ENCODE measurements around the gene ZNF766.
"Not testable (repeated sequence)": the region's sequence is repeated elsewhere in the genome, so short reads cannot be mapped to it uniquely, and the experiment has no call there.

Gene ZNF766

GRCh38 chr19:52277471-52277870, 8.1 kb downstream of the ZNF766 start:
- no peak for DNase-seq

- DNase-seq = no peak
Observed at GRCh38 chr19:52286256-52286655, 16.9 kb downstream of the ZNF766 start.

- DNase-seq = no peak
Observed at GRCh38 chr19:52291781-52292180, 22.4 kb downstream of the ZNF766 start.

DNA sequence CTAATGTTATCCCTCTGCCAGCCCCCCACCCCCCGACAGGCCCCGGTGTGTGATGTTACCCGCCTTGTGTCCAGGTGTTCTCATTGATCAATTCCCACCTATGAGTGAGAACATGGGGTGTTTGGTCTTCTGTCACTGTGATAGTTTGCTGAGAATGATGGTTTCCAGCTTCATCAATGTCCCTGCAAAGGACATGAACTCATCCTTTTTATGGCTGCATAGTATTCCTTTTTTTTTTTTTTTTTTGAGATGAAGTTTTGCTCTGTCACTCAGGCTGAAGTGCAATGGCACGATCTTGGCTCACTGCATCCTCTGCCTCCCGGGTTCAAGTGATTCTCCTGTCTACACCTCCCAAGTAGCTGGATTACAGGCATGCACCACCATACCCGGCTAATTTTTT, 23.6 kb downstream of the ZNF766 start:
- not testable (repeated sequence) for DNase-seq

DNA sequence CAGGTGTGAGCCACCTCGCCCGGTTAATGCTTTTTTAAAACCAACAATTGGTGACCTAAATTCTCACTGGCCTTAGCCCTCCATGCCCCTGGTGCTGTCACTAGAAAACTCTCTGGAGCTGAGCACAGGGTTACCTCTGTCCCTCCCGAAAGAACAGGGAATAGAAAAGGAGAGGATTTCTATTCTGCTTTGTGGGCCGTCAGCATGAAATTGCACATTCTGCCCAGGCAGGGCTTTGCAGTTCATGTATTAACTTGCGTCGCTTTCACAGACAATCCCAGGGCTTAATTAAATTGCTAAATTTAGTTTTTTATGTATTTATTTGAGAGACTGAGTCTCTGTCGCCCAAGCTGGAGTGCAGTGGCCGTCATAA, 27.0 kb downstream of the ZNF766 start:
- DNase-seq = no peak

- DNase-seq = peak; percentile 86
Observed at GRCh38 chr19:52296773-52297600, 27.6 kb downstream of the ZNF766 start, which contains the start of gene ZNF480. TSS of gene ZNF480 (plus strand) at chr19:52297169. CDS start at chr19:52300413, 3,244 bp downstream.

DNA sequence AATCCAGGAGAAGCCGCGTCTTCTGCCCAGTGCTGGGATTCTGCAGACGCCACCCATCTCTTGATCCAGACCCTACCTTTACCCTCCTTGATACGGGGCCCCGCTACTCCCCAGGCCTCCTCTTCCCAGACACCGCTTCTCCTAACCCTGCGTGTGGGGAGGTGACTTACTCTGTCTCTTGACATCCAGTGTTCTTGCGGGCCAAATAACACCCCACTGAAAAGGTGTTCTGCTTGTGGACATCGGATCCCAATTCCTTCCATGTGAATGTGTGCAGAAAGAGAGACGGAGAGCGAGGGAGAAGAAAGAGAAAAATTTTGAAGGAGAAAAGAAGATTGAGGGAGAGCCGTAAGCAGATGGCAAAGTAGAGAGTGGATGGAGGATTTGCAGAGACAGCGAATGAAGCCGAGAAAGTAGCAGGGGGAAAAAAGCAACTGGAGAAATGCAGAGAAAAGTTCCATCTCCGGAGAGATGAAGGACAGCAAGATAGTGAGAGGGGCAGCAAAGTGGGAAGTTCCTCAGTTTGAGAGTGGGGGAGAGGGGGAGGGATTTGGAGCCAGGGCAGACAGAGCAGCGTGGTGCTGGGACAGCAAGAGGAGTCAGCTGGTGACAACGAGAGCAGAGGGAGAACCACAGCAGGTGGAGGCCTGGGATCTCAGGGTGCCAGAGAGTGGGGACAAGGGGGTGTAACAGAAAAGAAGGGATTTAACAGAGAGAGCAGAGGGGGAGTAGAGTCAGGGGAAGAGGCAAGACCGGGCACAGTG, 28.4 kb downstream of the ZNF766 start:
- no peak for DNase-seq

DNA sequence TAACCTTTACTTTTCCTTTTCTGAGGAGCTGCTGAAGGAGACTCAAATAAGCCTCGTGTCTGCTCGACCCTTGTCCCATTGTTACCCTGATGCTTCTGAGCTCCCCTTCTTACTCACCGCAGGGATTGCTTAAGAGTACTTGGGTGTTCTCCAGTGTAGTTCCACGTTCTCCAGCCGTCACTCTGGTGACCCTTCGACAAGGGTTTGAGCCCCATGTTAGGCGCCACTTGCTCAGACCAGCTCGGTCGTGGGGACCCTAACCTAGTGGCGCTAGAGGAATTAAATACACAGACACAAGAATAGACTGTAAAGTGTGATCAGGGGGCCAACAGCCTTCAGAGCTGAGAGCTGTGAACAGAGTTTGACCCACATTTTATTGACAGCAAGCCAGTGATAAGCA, 37.9 kb downstream of the ZNF766 start:
- no peak for DNase-seq

GRCh38 chr19:52322429-52322828, 53.0 kb downstream of the ZNF766 start:
- DNase-seq = no peak

DNA sequence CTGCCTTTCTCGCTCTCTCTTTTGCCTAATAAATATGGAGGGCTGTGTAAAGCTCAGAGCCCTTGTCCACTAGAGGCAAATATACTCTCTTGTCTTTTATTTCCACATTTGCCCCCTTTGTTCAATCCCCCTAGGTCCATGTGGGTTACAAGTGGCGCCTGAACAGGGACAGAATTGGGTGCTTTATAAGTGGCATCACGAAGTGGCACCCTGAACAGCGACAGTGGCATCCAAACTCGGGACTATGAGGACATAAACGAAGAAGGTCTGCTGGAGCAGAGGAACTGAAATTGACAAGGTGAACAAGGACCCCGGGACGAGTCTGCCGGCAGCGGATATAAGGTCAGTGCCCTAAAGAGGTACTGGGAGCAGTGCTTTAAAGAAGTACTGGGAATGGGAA, 62.4 kb downstream of the ZNF766 start:
- no peak for DNase-seq

GRCh38 chr19:52335768-52336116, 66.4 kb downstream of the ZNF766 start:
- DNase-seq = no peak

DNA sequence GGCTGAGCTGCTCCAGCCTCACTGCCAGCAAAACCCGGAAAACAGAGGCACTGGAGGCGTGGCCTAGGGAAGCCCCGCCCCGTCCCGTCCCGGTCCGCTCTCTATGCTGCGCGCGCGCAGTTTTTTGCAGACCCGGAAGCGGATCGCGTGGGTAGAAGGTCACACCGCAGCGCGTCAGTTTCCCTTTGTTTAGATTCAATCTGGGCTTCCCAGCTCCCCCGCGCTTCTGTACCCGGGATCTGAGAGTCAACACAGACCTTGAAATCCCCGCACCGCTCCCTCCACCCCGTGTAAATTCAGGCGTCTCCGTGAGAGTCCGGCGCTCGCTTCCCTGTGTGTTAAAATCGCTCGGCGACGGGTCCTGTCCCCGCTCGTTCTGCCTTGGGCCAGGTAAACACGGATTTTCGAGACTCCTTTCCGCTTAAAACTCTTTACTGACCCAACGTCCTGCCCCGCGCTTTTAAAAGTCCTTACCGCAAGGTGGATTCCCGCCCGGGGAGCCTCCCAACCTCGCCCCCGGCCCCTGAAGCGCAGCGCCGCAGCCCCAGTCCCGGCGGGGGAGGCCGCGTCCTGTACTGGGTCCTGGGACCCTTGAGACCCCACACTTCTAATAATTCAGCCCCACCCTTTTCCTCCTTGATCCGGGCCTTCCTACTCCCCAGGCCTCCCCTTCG, 66.9 kb downstream of the ZNF766 start, which contains the start of gene ZNF610:
TSS of gene ZNF610 (plus strand) at position 127 of the 674 bp plus-strand sequence. CDS start 12,930 bp downstream, outside the sequence.
- peak; percentile 85 for DNase-seq

- DNase-seq = no peak
Observed at GRCh38 chr19:52336791-52337381, 67.5 kb downstream of the ZNF766 start.

DNA sequence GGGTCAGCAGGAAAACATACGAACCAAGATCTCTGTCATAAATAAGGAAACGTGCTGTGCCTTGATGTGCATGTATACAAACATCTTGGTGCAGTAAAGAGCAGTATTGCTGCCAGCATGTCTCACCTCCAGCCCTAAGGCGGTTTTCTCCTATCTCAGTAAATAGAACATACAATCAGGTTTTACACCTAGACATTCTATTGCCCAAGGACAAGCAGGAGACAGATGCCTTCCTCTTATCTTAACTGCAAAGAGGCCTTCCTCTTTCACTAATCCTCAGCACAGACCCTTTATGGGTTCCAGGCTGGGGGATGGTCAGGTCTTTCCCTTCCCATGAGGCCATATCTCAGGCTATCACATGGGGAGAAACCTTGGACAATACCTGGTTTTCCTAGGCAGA, 69.6 kb downstream of the ZNF766 start:
- not testable (repeated sequence) for DNase-seq

DNA sequence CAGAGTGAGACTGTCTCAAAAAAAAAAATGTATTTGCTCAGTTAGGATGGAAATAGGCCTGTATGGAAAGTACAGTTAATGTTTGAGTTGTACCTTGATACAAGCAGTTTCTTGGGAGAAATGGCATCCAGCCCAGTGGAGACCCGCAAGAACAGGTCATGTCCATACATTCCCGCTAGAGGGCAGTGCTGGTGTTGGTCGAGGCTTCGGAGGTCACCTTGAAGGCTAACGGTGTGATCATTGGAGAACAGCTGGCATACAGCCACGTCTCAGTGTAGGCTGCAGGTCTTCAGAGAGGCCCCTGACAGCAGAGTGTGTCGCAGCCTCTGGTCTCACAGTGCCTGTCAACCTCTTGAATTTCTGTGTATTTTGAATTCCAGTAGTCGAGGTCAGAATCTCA, 74.2 kb downstream of the ZNF766 start:
- DNase-seq = no peak

DNA sequence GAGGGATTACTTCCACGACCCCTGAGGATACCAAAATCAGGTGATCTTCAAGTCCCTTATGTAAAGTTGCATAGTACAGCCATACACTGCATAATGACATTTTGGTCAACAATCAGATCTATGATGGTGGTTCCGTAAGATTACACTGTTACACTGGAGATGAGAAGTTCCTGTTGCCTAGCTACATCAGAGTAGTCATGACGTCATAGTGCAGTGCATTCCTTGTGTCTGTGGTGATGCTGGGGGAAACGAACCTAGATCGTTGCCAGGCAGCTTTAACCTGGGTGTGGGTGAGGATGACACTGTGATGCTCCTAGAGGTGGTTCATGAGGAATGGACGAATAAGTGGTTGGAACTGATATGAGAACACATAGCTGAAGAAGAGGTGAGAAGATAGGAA, 75.8 kb downstream of the ZNF766 start:
- no peak for DNase-seq
